HCT116 (cell line): Measurements from ENCODE around the gene SVIL.

ENCODE experiments used
- FOSL1 ChIP-seq: IDR thresholded peaks from 2 replicates; pipeline ENCODE4 v1.6.1; 2012; ENCODE audit warnings: low read depth
- JUND ChIP-seq: IDR thresholded peaks from 2 replicates; pipeline ENCODE4 v1.6.1; 2012
- POLR2A ChIP-seq: IDR thresholded peaks from 2 replicates; pipeline ENCODE4 v1.7.0; 2011; ENCODE audit warnings: borderline replicate concordance; ENCODE audit not compliant: insufficient read depth, insufficient read length; ENCODE audit errors: extremely low read depth
- REST ChIP-seq: IDR thresholded peaks from 2 replicates; pipeline ENCODE4 v1.6.1; 2012; ENCODE audit warnings: low read depth
- YY1 ChIP-seq: IDR thresholded peaks from 2 replicates; pipeline ENCODE4 v1.6.1; 2011; ENCODE audit warnings: low read length, low read depth, moderate library complexity, mild to moderate bottlenecking; ENCODE audit not compliant: insufficient replicate concordance; ENCODE audit errors: extremely low read depth
- ZNF274 ChIP-seq: fragments of 200-500 bp; sonication (Bioruptor generic); IDR thresholded peaks from 2 replicates; pipeline ENCODE4 v1.6.1; 2014; ENCODE audit warnings: mild to moderate bottlenecking, low read depth, low read length, inconsistent platforms
- TF ChIP-seq, protein P1 (sequence below), 3 experiments: fragments of 200-600 bp in 1 of 3; sonication (generic) in 1 of 3; IDR thresholded peaks in 2 of 3; conservative IDR thresholded peaks in 1 of 3; 2 replicates each; pipeline ENCODE4 v1.5.1; 2012 to 2017; ENCODE audit warnings: low read depth in 2 of 3, low read length in 2 of 3, antibody characterized with exemption in 1 of 3, borderline replicate concordance in 1 of 3, control low read depth in 1 of 3, mild to moderate bottlenecking in 1 of 3, mixed read lengths in 1 of 3, mixed run types in 1 of 3, moderate library complexity in 1 of 3; ENCODE audit not compliant: insufficient read depth in 1 of 3

DNA sequence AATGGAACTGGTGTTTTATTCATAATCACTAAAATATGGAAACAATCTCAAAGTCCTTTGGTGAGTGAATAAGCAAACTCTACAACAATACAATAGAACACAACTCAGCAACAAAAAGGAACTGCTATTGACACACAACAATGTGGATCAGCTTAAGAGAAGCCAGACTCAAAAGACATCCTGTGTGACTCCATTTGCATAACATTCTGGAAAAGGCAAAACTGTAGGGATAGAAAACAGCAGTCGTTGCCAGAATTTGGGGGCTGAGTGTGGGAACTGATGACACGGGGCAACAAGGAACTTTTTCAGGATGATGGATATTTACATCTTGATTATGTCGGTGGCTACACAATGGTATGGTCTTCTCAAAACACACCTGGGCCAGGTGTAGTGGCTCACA is 32.4 kb upstream of the SVIL start:
- TF ChIP-seq ZNF274 (no peak), FOSL1 (no peak), POLR2A (no peak), REST (no peak), JUND (no peak), YY1 (no peak)
- TF ChIP-seq, protein P1, sequence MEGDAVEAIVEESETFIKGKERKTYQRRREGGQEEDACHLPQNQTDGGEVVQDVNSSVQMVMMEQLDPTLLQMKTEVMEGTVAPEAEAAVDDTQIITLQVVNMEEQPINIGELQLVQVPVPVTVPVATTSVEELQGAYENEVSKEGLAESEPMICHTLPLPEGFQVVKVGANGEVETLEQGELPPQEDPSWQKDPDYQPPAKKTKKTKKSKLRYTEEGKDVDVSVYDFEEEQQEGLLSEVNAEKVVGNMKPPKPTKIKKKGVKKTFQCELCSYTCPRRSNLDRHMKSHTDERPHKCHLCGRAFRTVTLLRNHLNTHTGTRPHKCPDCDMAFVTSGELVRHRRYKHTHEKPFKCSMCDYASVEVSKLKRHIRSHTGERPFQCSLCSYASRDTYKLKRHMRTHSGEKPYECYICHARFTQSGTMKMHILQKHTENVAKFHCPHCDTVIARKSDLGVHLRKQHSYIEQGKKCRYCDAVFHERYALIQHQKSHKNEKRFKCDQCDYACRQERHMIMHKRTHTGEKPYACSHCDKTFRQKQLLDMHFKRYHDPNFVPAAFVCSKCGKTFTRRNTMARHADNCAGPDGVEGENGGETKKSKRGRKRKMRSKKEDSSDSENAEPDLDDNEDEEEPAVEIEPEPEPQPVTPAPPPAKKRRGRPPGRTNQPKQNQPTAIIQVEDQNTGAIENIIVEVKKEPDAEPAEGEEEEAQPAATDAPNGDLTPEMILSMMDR (IDR thresholded peaks at IDR 0.05 in 2 of 3, conservative IDR thresholded peaks at IDR 0.05 in 1 of 3; ENCODE audit: borderline replicate concordance in 1 of 3, insufficient read depth in 1 of 3, low read depth in 2 of 3, low read length in 2 of 3), result no peak
